ENCODE measurements around the gene CGNL1.

DNA sequence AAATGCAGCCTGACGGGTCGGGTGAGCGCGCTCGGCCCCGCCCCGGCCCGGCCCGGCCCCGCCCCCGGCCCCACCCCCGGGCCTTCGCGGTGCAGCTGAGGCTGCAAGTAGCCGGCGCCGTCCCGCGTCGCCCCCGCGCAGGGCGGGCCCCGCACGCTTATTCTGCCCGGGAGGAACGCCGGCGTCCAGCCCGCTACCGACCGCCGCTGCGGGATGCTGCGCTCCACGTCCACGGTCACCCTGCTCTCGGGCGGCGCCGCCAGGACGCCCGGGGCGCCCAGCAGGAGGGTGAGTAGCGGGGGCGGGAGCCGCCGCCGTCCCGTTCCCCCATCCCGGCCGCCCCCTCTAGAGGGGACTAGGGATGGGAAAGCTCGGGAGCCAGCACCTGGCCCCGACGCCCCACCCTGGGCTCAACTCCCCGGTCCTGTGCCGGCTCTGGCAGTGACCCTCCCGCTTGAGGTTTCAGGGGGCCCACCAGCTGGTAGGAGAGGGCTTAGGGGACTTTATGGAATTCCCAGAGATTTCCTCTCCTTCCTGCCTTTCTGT lies 215.6 kb downstream of the CGNL1 start, which contains the start of gene MYZAP:
- TF ChIP-seq, protein P1, sequence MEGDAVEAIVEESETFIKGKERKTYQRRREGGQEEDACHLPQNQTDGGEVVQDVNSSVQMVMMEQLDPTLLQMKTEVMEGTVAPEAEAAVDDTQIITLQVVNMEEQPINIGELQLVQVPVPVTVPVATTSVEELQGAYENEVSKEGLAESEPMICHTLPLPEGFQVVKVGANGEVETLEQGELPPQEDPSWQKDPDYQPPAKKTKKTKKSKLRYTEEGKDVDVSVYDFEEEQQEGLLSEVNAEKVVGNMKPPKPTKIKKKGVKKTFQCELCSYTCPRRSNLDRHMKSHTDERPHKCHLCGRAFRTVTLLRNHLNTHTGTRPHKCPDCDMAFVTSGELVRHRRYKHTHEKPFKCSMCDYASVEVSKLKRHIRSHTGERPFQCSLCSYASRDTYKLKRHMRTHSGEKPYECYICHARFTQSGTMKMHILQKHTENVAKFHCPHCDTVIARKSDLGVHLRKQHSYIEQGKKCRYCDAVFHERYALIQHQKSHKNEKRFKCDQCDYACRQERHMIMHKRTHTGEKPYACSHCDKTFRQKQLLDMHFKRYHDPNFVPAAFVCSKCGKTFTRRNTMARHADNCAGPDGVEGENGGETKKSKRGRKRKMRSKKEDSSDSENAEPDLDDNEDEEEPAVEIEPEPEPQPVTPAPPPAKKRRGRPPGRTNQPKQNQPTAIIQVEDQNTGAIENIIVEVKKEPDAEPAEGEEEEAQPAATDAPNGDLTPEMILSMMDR (IDR thresholded peaks at IDR 0.05; ENCODE audit: poor library complexity), result no peak
- TF ChIP-seq EZH2phosphoT487 (IDR thresholded peaks at IDR 0.05; ENCODE audit: low read depth, severe bottlenecking, unreplicated experiment), result no peak
- no peak for TF ChIP-seq EZH2 (IDR thresholded peaks at IDR 0.05; ENCODE audit: borderline replicate concordance)

All from hepatocyte (in vitro differentiated cells).